ENCODE results near the gene AURKAIP1. TPM values are rescaled to one million over a fixed set of nuclear protein-coding genes. Genes with fewer than 3 reads are reported as not detected.

The AURKAIP1 gene
- total and polyA plus RNA-seq, 9 of the 15 experiments (the other 6 are each of a cell fraction or from before 2014, with no cell fraction given) = 7.8 to 478 (median 92.0) TPM

DNA sequence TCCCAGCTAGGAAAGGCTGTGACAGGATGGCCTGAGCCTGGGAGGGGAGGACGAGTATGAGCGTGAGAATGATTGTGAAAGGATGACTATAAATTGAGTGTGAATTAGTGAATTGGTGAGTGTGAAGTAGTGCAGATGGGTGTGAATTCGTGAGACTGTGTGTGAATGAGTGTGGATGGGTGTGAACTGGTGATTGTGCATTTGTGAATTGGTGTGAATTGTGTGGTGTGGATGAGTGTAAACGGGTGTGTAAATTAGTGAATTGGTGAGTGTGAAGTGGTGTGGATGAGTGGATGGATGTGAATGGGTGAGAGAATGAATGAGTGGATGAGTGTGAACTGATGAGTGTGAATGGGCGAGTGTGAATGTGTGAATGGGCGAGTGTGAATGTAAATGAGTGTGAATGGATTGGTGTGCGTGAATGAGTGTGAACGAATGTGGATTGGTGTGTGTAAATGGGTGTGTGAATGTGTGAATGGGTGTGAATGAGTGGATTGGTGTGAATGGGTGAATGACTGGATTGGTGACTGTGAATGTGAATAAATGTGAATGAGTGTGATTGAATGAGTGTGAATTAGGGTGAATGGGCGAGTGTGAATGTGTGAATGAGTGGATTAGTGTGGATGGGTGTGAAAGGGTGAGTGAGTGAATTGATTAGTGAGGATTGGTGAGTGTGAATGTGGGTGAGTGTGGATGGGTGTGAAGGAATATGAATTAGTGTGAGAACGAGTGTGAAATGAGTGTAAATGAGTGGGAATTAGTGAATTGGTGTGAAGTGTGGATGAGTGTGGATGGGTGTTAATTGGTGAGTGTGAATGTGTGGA lies 8.9 kb downstream of the AURKAIP1 start (continued):
- TF ChIP-seq, protein P1, sequence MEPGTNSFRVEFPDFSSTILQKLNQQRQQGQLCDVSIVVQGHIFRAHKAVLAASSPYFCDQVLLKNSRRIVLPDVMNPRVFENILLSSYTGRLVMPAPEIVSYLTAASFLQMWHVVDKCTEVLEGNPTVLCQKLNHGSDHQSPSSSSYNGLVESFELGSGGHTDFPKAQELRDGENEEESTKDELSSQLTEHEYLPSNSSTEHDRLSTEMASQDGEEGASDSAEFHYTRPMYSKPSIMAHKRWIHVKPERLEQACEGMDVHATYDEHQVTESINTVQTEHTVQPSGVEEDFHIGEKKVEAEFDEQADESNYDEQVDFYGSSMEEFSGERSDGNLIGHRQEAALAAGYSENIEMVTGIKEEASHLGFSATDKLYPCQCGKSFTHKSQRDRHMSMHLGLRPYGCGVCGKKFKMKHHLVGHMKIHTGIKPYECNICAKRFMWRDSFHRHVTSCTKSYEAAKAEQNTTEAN (CRISPR knock-in tag; IDR thresholded peaks at IDR 0.05) = peak; percentile 100
- TF ChIP-seq SRSF3 (IDR thresholded peaks at IDR 0.05; ENCODE audit: insufficient read depth, low read length) = no peak
- TF ChIP-seq NR3C1 (CRISPR knock-in tag; IDR thresholded peaks at IDR 0.05) = 0 out of 2 replicates have a peak, but pooled peaks have one; percentile 62
- peak; percentile 57 for TF ChIP-seq ARHGAP35 (IDR thresholded peaks at IDR 0.05; ENCODE audit: partially characterized antibody)
- no peak for TF ChIP-seq ELF1 (tag; IDR thresholded peaks at IDR 0.05)
- TF ChIP-seq, protein P2, sequence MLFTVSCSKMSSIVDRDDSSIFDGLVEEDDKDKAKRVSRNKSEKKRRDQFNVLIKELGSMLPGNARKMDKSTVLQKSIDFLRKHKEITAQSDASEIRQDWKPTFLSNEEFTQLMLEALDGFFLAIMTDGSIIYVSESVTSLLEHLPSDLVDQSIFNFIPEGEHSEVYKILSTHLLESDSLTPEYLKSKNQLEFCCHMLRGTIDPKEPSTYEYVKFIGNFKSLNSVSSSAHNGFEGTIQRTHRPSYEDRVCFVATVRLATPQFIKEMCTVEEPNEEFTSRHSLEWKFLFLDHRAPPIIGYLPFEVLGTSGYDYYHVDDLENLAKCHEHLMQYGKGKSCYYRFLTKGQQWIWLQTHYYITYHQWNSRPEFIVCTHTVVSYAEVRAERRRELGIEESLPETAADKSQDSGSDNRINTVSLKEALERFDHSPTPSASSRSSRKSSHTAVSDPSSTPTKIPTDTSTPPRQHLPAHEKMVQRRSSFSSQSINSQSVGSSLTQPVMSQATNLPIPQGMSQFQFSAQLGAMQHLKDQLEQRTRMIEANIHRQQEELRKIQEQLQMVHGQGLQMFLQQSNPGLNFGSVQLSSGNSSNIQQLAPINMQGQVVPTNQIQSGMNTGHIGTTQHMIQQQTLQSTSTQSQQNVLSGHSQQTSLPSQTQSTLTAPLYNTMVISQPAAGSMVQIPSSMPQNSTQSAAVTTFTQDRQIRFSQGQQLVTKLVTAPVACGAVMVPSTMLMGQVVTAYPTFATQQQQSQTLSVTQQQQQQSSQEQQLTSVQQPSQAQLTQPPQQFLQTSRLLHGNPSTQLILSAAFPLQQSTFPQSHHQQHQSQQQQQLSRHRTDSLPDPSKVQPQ (CRISPR knock-in tag; IDR thresholded peaks at IDR 0.05; ENCODE audit: borderline replicate concordance) = no peak
- TF ChIP-seq PTTG1 (tag; IDR thresholded peaks at IDR 0.05; ENCODE audit: low read depth) = no peak
- TF ChIP-seq, protein P3, sequence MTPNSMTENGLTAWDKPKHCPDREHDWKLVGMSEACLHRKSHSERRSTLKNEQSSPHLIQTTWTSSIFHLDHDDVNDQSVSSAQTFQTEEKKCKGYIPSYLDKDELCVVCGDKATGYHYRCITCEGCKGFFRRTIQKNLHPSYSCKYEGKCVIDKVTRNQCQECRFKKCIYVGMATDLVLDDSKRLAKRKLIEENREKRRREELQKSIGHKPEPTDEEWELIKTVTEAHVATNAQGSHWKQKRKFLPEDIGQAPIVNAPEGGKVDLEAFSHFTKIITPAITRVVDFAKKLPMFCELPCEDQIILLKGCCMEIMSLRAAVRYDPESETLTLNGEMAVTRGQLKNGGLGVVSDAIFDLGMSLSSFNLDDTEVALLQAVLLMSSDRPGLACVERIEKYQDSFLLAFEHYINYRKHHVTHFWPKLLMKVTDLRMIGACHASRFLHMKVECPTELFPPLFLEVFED (CRISPR knock-in tag; conservative IDR thresholded peaks at IDR 0.05) = peak; percentile 49; the same call in 1 of the 2 replicates
- TF ChIP-seq, protein P4, sequence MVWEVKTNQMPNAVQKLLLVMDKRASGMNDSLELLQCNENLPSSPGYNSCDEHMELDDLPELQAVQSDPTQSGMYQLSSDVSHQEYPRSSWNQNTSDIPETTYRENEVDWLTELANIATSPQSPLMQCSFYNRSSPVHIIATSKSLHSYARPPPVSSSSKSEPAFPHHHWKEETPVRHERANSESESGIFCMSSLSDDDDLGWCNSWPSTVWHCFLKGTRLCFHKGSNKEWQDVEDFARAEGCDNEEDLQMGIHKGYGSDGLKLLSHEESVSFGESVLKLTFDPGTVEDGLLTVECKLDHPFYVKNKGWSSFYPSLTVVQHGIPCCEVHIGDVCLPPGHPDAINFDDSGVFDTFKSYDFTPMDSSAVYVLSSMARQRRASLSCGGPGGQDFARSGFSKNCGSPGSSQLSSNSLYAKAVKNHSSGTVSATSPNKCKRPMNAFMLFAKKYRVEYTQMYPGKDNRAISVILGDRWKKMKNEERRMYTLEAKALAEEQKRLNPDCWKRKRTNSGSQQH (CRISPR knock-in tag; IDR thresholded peaks at IDR 0.05) = 0 out of 2 replicates have a peak, but pooled peaks have one; percentile 4

Data from K562 (cell line).